ENCODE results near the gene MPND. TPM values are rescaled to one million over a fixed set of nuclear protein-coding genes. Genes with fewer than 3 reads are reported as not detected.

The MPND gene
- total RNA-seq, 2 experiments from 2014 or later: 7.2 to 19.1 TPM

DNA sequence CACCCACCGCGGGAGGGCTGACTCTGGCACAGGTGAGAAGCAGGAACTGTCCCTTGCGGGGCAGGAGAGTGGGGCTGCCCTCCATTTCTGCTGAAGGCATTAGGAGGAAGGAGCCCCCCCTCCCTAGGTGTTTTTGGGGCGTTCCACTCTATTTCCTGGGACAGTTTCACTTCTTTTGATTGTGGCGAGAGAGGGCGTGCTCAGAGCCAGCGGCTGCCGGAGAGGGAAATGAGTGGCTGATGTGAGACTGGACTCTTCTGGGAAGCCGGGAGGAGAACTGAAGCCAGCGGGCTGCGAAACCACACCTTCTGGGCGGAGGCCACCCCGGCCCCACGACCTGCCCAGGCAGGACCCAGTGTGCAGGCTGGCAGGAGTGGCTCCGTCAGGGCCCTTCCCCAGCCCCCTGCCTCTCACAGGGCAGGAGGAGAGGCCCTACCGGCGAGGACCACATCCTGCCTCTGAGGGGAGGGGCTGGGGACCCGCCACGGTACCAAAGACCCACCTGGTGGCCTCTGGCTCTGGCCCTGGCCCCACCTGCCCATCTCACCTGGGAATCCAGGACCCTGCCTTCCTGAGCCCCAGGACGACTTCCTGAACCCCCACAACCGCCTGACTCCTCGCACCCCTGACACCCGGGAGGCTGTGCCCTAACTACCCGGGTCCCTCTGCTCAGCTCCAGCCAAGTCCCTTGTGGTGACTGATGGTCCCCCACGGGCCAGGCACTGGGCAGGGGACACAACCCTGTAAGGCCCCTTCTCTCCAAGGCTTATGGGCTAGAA, 25.9 kb downstream of the MPND start:
- DNase-seq (ENCODE audit: low spot score): peak; percentile 82
- Histone ChIP-seq H3K4me2 (ENCODE audit: low read length) (peak overlapping the region; percentile 92), H3K4me3 (ENCODE audit: low read depth, low read length, poor library complexity, severe bottlenecking) (peak overlapping the region; percentile 61), H3K79me2 (ENCODE audit: insufficient read depth, low read depth, low read length) (peaks cover 4% of the 10 kb centered on the region; the same call in 1 of the 2 replicates), H3K9me3 (ENCODE audit: low read length) (no peaks in the 10 kb centered on the region), H3K4me1 (ENCODE audit: insufficient read depth, low read length, poor library complexity, severe bottlenecking) (peaks cover 34% of the 10 kb centered on the region), H3K9me2 (ENCODE audit: insufficient read depth, low read length) (no peaks in the 10 kb centered on the region), H3K27ac (ENCODE audit: low read depth, low read length, poor library complexity, severe bottlenecking) (peak overlapping the region; percentile 79), H2AFZ (ENCODE audit: low read length) (no peak overlapping the region), H3K36me3 (ENCODE audit: insufficient read depth, low read length) (peaks cover 21% of the 10 kb centered on the region), H4K20me1 (ENCODE audit: insufficient read depth, low read length) (peaks cover 3% of the 10 kb centered on the region)
- ChIA-PET POLR2A (no interaction called here), CTCF (ENCODE audit: unreplicated experiment) (no interaction called here)
- no TSS peak for BruUV-seq (replicated peaks)
- intact Hi-C loops (cut with micrococcal nuclease; ENCODE audit: unreplicated experiment): loop anchor here (1.0 kb wide), 1 partner anchor 31 kb away; the partner anchor contains the start of gene SH3GL1
- TF ChIP-seq, protein P1, sequence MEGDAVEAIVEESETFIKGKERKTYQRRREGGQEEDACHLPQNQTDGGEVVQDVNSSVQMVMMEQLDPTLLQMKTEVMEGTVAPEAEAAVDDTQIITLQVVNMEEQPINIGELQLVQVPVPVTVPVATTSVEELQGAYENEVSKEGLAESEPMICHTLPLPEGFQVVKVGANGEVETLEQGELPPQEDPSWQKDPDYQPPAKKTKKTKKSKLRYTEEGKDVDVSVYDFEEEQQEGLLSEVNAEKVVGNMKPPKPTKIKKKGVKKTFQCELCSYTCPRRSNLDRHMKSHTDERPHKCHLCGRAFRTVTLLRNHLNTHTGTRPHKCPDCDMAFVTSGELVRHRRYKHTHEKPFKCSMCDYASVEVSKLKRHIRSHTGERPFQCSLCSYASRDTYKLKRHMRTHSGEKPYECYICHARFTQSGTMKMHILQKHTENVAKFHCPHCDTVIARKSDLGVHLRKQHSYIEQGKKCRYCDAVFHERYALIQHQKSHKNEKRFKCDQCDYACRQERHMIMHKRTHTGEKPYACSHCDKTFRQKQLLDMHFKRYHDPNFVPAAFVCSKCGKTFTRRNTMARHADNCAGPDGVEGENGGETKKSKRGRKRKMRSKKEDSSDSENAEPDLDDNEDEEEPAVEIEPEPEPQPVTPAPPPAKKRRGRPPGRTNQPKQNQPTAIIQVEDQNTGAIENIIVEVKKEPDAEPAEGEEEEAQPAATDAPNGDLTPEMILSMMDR (conservative IDR thresholded peaks at IDR 0.05; ENCODE audit: low read length): no peak
- no peak for TF ChIP-seq EZH2phosphoT487 (IDR thresholded peaks at IDR 0.05; ENCODE audit: borderline replicate concordance, low read depth, low read length)

DNA sequence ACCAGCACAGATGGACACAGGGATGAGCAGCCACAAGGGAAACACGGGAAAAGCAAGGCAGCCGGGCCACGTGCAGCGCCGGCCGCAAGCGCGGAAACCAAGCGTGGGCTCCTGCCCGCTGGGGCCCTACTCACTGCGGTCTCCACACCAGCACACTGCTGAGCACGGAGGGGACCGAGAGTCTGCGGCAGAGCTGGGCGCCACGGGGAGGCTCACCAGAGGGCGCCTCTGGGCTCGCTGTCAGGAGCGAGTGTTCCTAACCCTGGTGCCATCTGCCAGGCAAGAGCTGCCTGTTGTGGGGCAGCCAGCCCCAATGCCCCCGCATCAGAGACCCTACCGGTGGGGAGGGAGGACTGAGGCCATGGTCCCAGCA, 26.5 kb downstream of the MPND start:
- peaks cover 9% of the 10 kb centered on the region; the same call in 1 of the 2 replicates for H3K79me2 ChIP-seq (ENCODE audit: insufficient read depth, low read depth, low read length)
- no peak for TF ChIP-seq EZH2phosphoT487 (IDR thresholded peaks at IDR 0.05; ENCODE audit: borderline replicate concordance, low read depth, low read length)
- TF ChIP-seq, protein P1 (conservative IDR thresholded peaks at IDR 0.05; ENCODE audit: low read length): peak; percentile 80
- H2AFZ ChIP-seq (ENCODE audit: low read length): no peak overlapping the region
- CTCF ChIA-PET (ENCODE audit: unreplicated experiment): no interaction called here
- H3K27ac ChIP-seq (ENCODE audit: low read depth, low read length, poor library complexity, severe bottlenecking): peak overlapping the region; percentile 79
- intact Hi-C loops (cut with micrococcal nuclease; ENCODE audit: unreplicated experiment): loop anchor here (1.0 kb wide), 1 partner anchor 30 kb away; the partner anchor contains the start of gene SH3GL1
- H3K4me3 ChIP-seq (ENCODE audit: low read depth, low read length, poor library complexity, severe bottlenecking): peak overlapping the region; percentile 61
- peak overlapping the region; percentile 92 for H3K4me2 ChIP-seq (ENCODE audit: low read length)
- POLR2A ChIA-PET: no interaction called here
- H3K9me3 ChIP-seq (ENCODE audit: low read length): no peaks in the 10 kb centered on the region
- no peaks in the 10 kb centered on the region for H3K9me2 ChIP-seq (ENCODE audit: insufficient read depth, low read length)
- H3K4me1 ChIP-seq (ENCODE audit: insufficient read depth, low read length, poor library complexity, severe bottlenecking): peaks cover 38% of the 10 kb centered on the region
- peaks cover 20% of the 10 kb centered on the region for H3K36me3 ChIP-seq (ENCODE audit: insufficient read depth, low read length)
- BruUV-seq (replicated peaks): no TSS peak
- H4K20me1 ChIP-seq (ENCODE audit: insufficient read depth, low read length): peaks cover 4% of the 10 kb centered on the region
- peak; percentile 69 for DNase-seq (ENCODE audit: low spot score)

All from OCI-LY7 (cell line).